IPS-11a (cell line): ENCODE measurements around the gene ZNF397.

Experiments
- H3K4me3 ChIP-seq: one replicate; pipeline ENCODE4 v1.5.1; 2013; ENCODE audit warnings: low read depth, low read length, control low read depth

ZNF397 gene

GRCh38 chr18:35290094-35290735 is 49.4 kb downstream of the ZNF397 start, which contains the start of gene ZSCAN30:
Gene ZSCAN30 (minus strand): TSS chr18:35290229. CDS start chr18:35264352, 25,877 bp downstream.
- H3K4me3 ChIP-seq: peak within 1 kb of the TSS; percentile 83

- peak overlapping the region; percentile 83 for H3K4me3 ChIP-seq
Observed at GRCh38 chr18:35291166-35291565, 50.3 kb downstream of the ZNF397 start.

- no peak overlapping the region for H3K4me3 ChIP-seq
Observed at GRCh38 chr18:35296060-35296459, 55.2 kb downstream of the ZNF397 start.

- H3K4me3 ChIP-seq: no peak overlapping the region
Observed at GRCh38 chr18:35303610-35304009, 62.8 kb downstream of the ZNF397 start.

- no peak overlapping the region for H3K4me3 ChIP-seq
Observed at GRCh38 chr18:35306588-35307250, 65.9 kb downstream of the ZNF397 start.
